ENCODE results near the gene KRTAP10-6.
"Not testable (repeated sequence)": the region's sequence is repeated elsewhere in the genome, so short reads cannot be mapped to it uniquely, and the experiment has no call there.

The KRTAP10-6 gene

DNA sequence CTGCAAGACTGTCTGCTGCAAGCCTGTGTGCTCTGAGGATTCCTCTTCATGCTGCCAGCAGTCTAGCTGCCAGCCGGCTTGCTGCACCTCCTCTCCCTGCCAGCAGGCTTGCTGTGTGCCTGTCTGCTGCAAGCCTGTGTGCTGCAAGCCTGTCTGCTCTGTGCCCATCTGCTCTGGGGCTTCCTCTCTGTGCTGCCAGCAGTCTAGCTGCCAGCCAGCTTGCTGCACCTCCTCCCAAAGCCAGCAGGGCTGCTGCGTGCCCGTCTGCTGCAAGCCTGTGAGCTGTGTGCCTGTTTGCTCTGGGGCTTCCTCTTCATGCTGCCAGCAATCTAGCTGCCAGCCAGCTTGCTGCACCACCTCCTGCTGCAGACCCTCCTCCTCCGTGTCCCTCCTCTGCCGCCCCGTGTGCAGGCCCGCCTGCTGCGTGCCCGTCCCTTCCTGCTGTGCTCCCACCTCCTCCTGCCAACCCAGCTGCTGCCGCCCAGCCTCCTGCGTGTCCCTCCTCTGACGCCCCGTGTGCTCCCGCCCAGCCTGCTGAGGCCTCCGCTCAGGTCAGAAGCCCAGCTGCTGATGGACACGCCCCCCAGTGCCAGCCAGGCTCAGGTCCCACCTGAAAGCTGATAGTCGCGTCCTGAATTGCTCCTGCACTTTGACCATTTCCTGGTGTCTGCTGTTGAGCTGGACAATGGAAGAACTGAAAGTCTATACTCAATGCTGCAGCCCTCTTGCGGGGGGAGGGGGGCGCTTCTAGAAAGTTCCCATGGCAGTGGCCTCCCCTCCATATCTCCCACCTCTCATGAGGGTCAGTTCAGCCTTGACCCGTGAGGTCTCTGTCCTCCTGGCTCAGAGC is 17.6 kb downstream of the KRTAP10-6 start:
- TF ChIP-seq CTCF (IDR thresholded peaks at IDR 0.05; ENCODE audit: low read depth, low read length, missing control alignments) = peak; percentile 23
- no peak for DNase-seq (ENCODE audit: low read depth)
- H3K4me3 ChIP-seq (ENCODE audit: low read depth, low read length) = no peak overlapping the region

DNA sequence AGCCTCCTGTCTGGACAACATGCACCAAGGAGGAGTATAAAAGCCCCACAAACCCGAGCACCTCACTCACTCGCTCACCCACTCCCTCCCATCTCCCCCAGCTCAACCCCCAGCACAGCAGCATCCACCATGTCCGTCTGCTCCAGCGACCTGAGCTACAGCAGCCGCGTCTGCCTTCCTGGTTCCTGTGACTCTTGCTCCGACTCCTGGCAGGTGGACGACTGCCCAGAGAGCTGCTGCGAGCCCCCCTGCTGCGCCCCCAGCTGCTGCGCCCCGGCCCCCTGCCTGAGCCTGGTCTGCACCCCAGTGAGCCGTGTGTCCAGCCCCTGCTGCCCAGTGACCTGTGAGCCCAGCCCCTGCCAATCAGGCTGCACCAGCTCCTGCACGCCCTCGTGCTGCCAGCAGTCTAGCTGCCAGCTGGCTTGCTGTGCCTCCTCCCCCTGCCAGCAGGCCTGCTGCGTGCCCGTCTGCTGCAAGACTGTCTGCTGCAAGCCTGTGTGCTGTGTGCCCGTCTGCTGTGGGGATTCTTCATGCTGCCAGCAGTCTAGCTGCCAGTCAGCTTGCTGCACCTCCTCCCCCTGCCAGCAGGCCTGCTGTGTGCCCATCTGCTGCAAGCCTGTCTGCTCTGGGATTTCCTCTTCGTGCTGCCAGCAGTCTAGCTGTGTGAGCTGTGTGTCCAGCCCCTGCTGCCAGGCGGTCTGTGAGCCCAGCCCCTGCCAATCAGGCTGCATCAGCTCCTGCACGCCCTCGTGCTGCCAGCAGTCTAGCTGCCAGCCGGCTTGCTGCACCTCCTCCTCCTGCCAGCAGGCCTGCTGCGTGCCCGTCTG is 18.5 kb downstream of the KRTAP10-6 start, which contains the start of gene KRTAP10-4:
Gene KRTAP10-4, plus strand, starts transcription at position 100 of the 827 bp plus-strand sequence. Its CDS starts 30 bp downstream, at position 130.
- H3K4me3 ChIP-seq (ENCODE audit: low read depth, low read length); DNase-seq (ENCODE audit: low read depth): not testable (repeated sequence)

DNA sequence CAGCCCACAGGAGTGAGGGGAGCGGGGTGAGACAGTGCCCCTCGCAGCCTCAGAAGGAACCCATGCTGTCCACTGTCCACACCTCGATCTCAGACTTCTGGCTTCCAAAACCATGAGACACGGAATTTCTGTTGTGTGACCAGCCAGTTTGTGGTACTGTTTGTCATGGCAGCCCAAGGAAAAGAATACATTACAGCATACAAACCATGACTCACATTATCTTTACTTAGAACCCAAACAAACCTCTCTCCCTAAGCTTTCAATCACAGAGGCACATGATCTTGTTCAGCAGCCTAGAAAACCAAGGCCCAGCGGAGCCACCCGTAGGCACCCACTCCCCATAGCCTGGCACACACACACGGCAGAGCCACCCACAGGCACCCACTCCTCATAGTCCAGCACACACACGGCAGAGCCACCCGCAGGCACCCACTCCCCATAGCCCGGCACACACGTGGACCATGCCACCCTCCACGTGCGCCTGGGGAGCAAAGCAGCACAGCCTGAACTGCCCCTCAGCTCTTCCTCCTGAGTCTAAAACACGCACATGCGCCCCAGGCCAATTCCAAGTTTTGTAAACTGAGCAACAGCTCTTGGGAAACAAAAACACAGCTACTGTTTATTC is 19.2 kb downstream of the KRTAP10-6 start:
- DNase-seq (ENCODE audit: low read depth) = no peak
- no peak overlapping the region for H3K4me3 ChIP-seq (ENCODE audit: low read depth, low read length)
- no peak for TF ChIP-seq CTCF (IDR thresholded peaks at IDR 0.05; ENCODE audit: low read depth, low read length, missing control alignments)

DNA sequence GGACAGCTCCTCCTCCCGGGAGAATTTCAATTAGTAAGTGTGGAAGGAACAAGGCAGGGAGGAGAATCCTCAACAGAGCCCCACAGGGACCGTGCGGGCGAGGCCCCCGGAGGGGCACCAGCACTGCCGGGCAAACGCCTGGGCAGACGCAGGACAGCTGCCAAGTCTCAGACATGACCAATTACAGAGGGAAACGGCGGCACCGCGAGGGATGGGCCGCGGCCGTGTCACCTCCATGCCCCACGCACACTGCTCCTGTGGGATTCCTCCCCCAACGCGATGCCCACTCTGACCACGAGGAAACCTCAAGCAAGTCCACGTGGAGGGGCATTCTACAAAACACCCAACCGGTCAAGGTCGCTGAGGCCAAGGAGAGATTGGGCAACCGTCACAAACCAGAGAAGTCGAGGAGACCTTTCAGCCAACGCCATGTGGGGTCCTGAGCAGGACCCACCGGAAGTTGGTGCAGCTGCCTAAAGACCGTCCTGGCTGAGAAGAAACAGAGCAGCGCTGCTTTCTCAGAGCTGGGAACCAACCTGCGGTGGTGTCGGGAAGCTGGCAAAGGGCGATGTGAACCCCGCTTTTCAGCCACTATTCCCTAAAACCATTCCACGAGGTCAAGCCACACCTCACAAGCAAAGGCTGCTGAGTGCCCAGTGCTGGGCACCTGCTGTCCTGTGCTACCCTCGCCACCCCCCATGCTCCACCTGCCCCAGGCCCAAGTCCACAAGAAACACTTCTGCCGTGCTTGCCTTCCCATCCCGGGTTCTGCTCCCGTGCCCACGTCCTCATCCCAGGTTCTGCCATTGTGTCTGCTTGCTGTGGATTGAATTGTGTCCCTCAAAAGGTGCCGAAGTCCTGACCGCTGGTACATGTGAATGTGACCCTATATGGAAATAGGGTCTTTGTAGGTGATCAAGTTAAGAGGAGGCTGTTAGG is 20.2 kb downstream of the KRTAP10-6 start:
- TF ChIP-seq CTCF (IDR thresholded peaks at IDR 0.05; ENCODE audit: low read depth, low read length, missing control alignments) = no peak
- H3K4me3 ChIP-seq (ENCODE audit: low read depth, low read length) = no peak overlapping the region

DNA sequence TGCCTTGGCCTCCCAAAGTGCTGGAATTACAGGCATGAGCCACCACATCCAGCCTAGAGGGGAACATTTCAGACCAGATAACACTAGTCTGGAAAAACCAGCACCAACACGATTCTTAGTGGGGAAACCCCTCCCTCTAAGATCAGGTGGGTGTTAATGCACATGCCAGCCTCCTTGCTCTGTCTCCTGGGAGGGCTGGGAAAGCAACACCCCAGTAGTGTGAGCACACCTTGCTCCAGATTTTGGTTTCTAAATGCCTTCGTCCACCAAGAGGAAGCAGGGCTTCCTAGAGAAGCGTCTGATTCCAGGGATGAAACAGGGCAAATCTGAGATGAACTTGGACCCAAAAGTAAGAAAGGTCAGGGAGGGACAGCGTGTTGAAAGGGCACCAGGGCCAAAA is 21.0 kb downstream of the KRTAP10-6 start:
- no peak for TF ChIP-seq CTCF (IDR thresholded peaks at IDR 0.05; ENCODE audit: low read depth, low read length, missing control alignments)
- H3K4me3 ChIP-seq (ENCODE audit: low read depth, low read length) = no peak overlapping the region
- DNase-seq (ENCODE audit: low read depth) = no peak

More for the DNA sequence above, 20.2 kb downstream of the KRTAP10-6 start:
- no peak for DNase-seq (ENCODE audit: low read depth)

- no peak for TF ChIP-seq CTCF (IDR thresholded peaks at IDR 0.05; ENCODE audit: low read depth, low read length, missing control alignments)
- H3K4me3 ChIP-seq (ENCODE audit: low read depth, low read length) = no peak overlapping the region
- DNase-seq (ENCODE audit: low read depth) = no peak
Measured at GRCh38 chr21:44569861-44570517, 22.3 kb downstream of the KRTAP10-6 start.

Data from GM12864 (cell line).